Duodenal mucosa (tissue), 2 donors: ENCODE measurements around the gene PLOD1.

ENCODE experiments used
- H3K27ac ChIP-seq: one replicate; pipeline ENCODE4 v1.7.0; 2013; ENCODE audit warnings: low read depth, low read length
- H3K27me3 ChIP-seq, 2 donors: one replicate each; pipeline ENCODE4 v1.7.0; 2013; ENCODE audit warnings: low read length in 2 of 2, control low read depth in 1 of 2; ENCODE audit not compliant: insufficient read depth in 2 of 2, control insufficient read depth in 1 of 2
- H3K36me3 ChIP-seq, 2 donors: one replicate each; pipeline ENCODE4 v1.7.0; 2013; ENCODE audit warnings: low read length in 2 of 2, control low read depth in 1 of 2; ENCODE audit not compliant: insufficient read depth in 2 of 2, control insufficient read depth in 1 of 2
- H3K4me1 ChIP-seq, 2 donors: one replicate each; pipeline ENCODE4 v1.7.0; 2013; ENCODE audit warnings: low read length in 2 of 2, control low read depth in 1 of 2; ENCODE audit not compliant: insufficient read depth in 2 of 2, control insufficient read depth in 1 of 2
- H3K4me3 ChIP-seq, 2 donors: one replicate each; pipeline ENCODE4 v1.7.0; 2013; ENCODE audit warnings: low read length in 2 of 2, low read depth in 1 of 2
- H3K9ac ChIP-seq, 2 donors: one replicate each; pipeline ENCODE4 v1.7.0; 2013; ENCODE audit warnings: low read length in 2 of 2, low read depth in 1 of 2
- H3K9me3 ChIP-seq, 2 donors: one replicate each; pipeline ENCODE4 v1.7.0; 2013; ENCODE audit warnings: low read length in 2 of 2, control low read depth in 1 of 2; ENCODE audit not compliant: control insufficient read depth in 1 of 2

Gene PLOD1

GRCh38 chr1:11970441-11971185 lies 36.1 kb downstream of the PLOD1 start:
- Histone ChIP-seq H3K9ac (no peak overlapping the region), H3K27ac (no peak overlapping the region), H3K36me3 (peaks cover 0 to 28% of the 10 kb centered on the region in 2 donors), H3K9me3 (no peaks in the 10 kb centered on the region), H3K4me3 (no peak overlapping the region), H3K4me1 (no peaks in the 10 kb centered on the region), H3K27me3 (no peaks in the 10 kb centered on the region)

GRCh38 chr1:11977625-11978024 lies 43.1 kb downstream of the PLOD1 start:
- peaks cover 32 to 37% of the 10 kb centered on the region in 2 donors for H3K4me1 ChIP-seq
- H3K27me3 ChIP-seq: no peaks in the 10 kb centered on the region
- peak overlapping the region in 1 of 2 donors; percentile 12 for H3K9ac ChIP-seq
- H3K4me3 ChIP-seq: no peak overlapping the region
- no peaks in the 10 kb centered on the region for H3K9me3 ChIP-seq
- H3K36me3 ChIP-seq: peaks cover 0 to 28% of the 10 kb centered on the region in 2 donors
- H3K27ac ChIP-seq: no peak overlapping the region

GRCh38 chr1:11978301-11978700 lies 43.8 kb downstream of the PLOD1 start:
- H3K36me3 ChIP-seq: peaks cover 0 to 31% of the 10 kb centered on the region in 2 donors
- no peak overlapping the region for H3K27ac ChIP-seq
- H3K27me3 ChIP-seq: no peaks in the 10 kb centered on the region
- H3K9ac ChIP-seq: no peak overlapping the region
- H3K4me3 ChIP-seq: no peak overlapping the region
- no peaks in the 10 kb centered on the region for H3K9me3 ChIP-seq
- peaks cover 36 to 43% of the 10 kb centered on the region in 2 donors for H3K4me1 ChIP-seq

GRCh38 chr1:11979028-11979850 lies 44.7 kb downstream of the PLOD1 start:
- peak overlapping the region; percentile 55 to 63 for H3K9ac ChIP-seq
- peaks cover 45 to 53% of the 10 kb centered on the region in 2 donors for H3K4me1 ChIP-seq
- H3K4me3 ChIP-seq: peak overlapping the region; percentile 98 to 99

DNA sequence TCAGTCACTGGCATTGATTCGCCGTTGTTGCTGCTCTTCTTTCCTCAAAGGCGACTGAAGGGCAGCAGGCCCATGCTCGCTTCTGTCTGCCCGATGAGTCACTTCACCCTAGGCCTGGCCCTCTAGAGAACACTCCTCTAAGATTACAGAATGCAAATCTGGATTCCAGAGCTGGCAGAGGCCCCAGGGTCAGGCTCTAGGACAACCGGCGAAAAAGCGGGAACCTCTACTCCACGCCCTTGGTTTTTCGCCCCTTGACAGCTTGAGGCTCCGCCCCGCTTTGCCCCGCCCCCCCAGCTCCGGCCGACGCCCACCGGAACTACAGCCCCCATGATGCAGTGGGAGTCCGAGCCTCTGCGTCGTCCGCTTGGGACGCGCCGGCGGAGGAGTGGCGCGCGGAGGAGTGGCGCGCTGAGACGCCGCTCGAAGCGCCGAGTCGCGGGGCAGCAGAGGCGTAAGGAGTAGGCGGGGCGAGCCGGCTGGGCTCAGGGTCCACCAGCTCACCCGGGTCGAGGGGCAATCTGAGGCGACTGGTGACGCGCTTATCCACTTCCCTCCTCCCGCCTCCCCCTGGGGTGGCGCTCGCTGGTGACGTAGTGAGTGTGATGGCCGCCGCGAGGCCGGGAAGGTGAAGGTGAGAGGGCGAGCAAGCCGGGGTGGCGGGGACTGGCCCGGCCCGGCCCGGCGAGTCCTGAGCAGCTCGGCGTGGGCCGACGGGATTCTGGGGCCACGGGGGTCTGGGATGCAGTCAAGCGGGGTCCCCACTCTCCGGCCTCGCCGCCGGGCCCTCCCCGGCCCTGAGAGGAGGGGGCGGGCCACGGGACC lies 45.5 kb downstream of the PLOD1 start, which contains the start of gene MFN2:
TSS of gene MFN2 (plus strand) at position 594 of the 825 bp plus-strand sequence. CDS start 8,725 bp downstream, outside the sequence.
- H3K9me3 ChIP-seq: no peaks in the 10 kb centered on the region
- H3K27me3 ChIP-seq: no peaks in the 10 kb centered on the region
- peaks cover 53 to 61% of the 10 kb centered on the region in 2 donors for H3K4me1 ChIP-seq
- H3K4me3 ChIP-seq: peak within 1 kb of the TSS; percentile 98 to 99
- peaks cover 5 to 31% of the 10 kb centered on the region in 2 donors for H3K36me3 ChIP-seq
- H3K9ac ChIP-seq: peak within 1 kb of the TSS; percentile 99 to 100
- peak within 1 kb of the TSS; percentile 93 for H3K27ac ChIP-seq

More at GRCh38 chr1:11979028-11979850, 44.7 kb downstream of the PLOD1 start:
- peaks cover 4 to 34% of the 10 kb centered on the region in 2 donors for H3K36me3 ChIP-seq
- H3K9me3 ChIP-seq: no peaks in the 10 kb centered on the region
- H3K27ac ChIP-seq: peak overlapping the region; percentile 93
- no peaks in the 10 kb centered on the region for H3K27me3 ChIP-seq

DNA sequence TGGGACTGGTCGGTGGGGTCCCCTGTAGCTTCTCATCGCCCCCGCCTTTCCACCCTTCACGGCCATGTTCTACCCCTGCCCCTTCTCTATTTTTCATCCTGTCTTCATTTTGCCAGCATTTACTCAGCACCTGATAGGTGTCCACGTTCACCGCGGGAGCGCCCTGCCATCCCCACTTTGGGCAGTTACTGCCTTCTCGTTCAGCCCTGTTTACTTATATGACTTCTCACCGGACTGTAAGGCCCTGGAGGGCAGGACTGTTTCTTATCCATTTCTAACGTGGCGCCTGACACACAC lies 46.1 kb downstream of the PLOD1 start:
- Histone ChIP-seq H3K36me3 (peaks cover 6 to 28% of the 10 kb centered on the region in 2 donors), H3K27ac (peak overlapping the region; percentile 93), H3K27me3 (no peaks in the 10 kb centered on the region), H3K4me1 (peaks cover 55 to 63% of the 10 kb centered on the region in 2 donors), H3K4me3 (peak overlapping the region; percentile 98 to 99), H3K9ac (peak overlapping the region; percentile 99 to 100), H3K9me3 (no peaks in the 10 kb centered on the region)

DNA sequence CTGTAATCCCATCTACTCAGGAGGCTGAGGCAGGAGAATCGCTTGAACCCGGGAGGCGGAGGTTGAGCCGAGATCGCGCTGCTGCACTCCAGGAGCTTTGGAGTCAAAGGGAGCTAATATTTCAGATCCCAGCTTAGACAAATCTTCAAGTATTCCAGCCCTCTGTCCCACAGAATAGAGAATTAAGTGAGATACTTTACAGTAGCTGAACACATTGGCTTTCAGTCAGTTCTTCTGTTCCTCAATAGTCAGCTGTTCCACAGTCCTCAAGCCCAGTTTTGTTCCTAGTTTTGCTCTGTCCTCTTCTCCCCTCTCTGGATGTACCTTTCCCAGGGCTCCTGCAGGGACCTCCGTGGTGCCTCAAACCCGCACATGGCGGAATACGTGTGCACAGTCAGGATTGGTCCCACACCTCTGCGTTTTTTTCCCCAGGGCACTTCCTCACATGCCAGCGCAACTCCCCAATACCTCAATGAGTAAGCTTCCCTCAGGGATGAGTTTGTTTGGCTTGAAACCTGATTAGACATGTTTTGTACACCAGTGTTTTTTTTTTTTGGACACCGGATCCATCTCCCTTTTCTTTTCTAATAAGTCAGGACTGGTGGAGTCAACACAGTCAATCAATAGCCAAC lies 47.0 kb downstream of the PLOD1 start:
- Histone ChIP-seq H3K4me1 (peaks cover 55 to 69% of the 10 kb centered on the region in 2 donors), H3K27ac (no peak overlapping the region), H3K27me3 (no peaks in the 10 kb centered on the region), H3K9ac (peak overlapping the region in 1 of 2 donors; percentile 100), H3K36me3 (peaks cover 13 to 36% of the 10 kb centered on the region in 2 donors), H3K9me3 (no peaks in the 10 kb centered on the region), H3K4me3 (peak overlapping the region; percentile 98 to 99)

DNA sequence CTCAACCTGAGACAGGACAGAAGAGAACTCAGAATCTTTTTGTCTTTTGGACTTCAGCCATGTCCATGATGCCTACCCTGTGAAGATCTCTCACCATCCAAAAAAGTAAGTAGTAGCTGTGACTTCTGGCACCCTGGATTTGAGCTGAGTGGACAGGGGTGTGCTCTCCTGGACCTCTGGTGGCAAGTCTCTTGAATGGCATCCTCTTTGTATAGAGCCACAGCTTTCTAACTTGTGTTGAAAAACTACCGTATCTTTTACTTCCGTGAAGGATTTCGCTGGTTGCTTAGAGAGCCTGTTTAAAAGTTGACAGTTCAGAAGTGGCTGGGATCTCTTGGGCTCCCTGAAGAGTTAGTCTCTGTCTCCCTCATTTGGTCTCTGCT lies 47.5 kb downstream of the PLOD1 start:
- H3K4me3 ChIP-seq: peak overlapping the region in 1 of 2 donors; percentile 99
- peak overlapping the region in 1 of 2 donors; percentile 100 for H3K9ac ChIP-seq
- H3K27me3 ChIP-seq: no peaks in the 10 kb centered on the region
- H3K9me3 ChIP-seq: no peaks in the 10 kb centered on the region
- H3K27ac ChIP-seq: no peak overlapping the region
- H3K4me1 ChIP-seq: peaks cover 55 to 69% of the 10 kb centered on the region in 2 donors
- H3K36me3 ChIP-seq: peaks cover 13 to 36% of the 10 kb centered on the region in 2 donors

DNA sequence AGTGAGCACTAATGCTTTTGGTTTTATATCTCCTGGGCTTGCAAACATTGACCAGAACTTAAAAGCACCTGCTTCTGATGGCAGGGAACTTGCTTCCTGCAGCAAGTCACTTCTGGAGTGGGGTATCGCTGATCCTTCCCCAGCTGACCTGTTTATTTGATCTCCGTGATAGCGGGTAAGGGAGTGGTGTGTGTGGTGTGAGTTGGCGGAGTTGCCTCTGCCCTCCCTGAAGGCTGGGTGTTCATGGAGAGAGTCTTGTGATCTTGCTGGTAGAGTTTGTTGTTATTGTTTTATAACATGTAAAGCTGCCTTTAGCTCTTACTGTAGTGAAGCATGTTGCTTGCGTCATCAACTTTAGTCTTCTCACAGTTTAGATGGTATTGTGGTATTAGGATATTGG lies 49.6 kb downstream of the PLOD1 start:
- Histone ChIP-seq H3K9me3 (no peaks in the 10 kb centered on the region), H3K4me1 (peaks cover 45 to 57% of the 10 kb centered on the region in 2 donors), H3K4me3 (peak overlapping the region in 1 of 2 donors; percentile 44), H3K36me3 (peaks cover 16 to 45% of the 10 kb centered on the region in 2 donors), H3K9ac (peak overlapping the region; percentile 13 to 56), H3K27ac (peak overlapping the region; percentile 51), H3K27me3 (no peaks in the 10 kb centered on the region)
